Stimulated activated CD4-positive, alpha-beta T cell treated with anti-CD3 and anti-CD28 coated beads, Interleukin-4, amount 100 ng/mL, for 24 hours (primary cell): Measurements from ENCODE around the gene RBM11.
"Not testable (repeated sequence)": the region's sequence is repeated elsewhere in the genome, so short reads cannot be mapped to it uniquely, and the experiment has no call there.

Experiments
- DNase-seq: peaks from one replicate; pipeline ENCODE4 v3.0.0-alpha.2; 2020

RBM11 gene, protein sequence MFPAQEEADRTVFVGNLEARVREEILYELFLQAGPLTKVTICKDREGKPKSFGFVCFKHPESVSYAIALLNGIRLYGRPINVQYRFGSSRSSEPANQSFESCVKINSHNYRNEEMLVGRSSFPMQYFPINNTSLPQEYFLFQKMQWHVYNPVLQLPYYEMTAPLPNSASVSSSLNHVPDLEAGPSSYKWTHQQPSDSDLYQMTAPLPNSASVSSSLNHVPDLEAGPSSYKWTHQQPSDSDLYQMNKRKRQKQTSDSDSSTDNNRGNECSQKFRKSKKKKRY

DNA sequence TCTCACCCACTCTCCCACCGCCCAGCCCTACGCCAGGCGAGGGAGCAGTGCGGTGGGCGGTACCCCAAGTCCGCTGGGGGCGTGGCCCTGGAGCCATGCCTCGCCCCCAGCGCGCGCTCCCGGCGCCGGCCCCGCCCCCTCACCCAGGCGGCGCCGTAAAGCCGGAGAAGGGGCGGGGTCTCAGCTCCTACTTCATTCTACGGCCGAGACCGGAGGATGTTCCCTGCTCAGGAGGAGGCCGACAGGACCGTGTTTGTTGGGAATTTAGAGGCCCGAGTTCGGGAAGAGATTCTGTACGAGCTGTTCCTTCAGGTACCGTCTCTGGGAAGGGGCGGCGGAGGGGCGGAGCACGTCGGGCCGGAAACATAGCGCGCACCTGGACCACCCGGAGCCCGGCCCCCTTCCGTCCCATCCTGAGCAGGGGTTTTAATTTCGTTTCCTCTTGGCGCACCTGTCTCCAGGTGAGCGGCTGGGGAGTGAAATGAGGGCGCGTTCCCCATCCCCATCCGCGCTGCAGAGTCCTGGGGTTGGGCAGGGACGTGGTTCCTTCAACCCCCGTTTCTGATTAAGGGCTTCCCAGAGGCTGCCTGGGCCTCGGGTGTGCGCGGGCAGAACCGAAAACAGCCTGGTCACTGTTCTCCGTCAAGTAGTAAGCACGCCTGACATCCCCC is at the start of gene RBM11:
Gene RBM11 (plus strand): TSS at position 187 of the 671 bp plus-strand sequence. CDS start 30 bp downstream, at position 217.
- peak; percentile 76 for DNase-seq

DNA sequence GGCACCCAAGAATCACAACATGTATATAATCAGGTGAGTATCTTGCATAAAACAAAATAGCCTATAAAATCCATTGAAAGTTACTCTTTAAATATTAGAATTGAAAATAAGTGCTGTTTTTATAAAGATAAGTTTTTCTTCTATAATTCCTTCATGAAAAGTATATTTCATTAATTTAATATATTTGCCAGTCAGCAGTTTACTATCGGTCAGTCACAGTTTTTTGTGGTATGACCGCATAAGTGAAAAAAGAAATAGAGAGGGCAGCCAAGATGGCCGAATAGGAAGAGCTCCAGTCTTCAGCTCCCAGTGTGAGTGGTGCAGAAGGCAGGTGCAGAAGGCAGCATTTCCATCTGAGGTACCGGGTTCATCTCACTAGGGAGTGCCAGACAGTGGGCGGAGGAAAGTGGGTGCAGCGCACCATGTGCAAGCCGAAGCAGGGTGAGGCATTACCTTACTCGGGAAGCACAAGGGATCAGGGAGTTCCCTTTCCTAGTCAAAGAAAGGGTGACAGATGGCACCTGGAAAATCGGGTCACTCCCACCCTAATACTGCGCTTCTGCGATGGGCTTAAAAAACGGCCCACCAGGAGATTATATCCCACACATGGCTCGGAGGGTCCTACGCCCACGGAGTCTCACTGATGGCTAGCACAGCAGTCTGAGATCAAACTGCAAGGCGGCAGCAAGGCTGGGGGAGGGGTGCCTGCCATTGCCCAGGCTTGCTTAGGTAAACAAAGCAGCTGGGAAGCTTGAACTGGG is 49.3 kb upstream of the RBM11 start:
- DNase-seq, result not testable (repeated sequence)

DNA sequence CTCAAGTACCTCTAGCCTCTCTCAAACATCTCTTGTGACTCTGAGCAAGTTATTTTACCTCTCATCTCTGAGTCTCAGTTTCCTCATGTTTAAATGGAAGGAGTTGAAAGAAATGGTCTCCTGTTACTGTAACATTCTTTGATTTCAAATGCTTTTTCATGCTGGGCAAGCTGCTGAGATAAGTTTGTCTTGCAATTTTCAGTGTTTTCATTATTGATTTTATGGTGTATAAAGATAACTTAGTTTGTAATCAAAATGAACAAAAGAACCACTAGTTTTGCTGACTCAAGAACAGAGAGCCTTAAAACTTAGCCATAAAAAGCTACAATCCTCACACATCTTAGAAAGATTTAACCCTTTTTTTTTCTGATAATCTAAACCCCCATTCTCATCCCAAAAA is 9.7 kb upstream of the RBM11 start:
- no peak for DNase-seq

DNA sequence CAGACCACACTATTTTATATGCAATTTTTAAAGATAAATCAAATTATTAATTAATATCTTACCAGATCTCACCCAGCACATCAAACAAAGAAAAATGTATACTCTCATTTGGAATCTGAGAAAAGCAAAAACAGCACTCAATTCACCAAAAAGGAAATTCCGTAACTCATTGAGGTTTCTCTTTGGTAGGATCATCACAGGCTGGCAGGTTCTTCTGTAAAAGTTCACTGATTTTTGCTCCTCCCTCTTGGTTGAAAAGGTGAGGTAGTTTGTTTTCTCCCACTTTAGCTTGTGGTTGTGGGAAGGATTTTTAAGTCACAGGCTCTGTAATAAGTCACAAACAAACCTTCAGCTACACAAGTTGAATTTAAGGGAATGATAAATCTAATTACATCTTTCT is 5.2 kb upstream of the RBM11 start, which contains the start of gene LIPI:
Gene LIPI (minus strand): TSS at position 218 of the 400 bp plus-strand sequence. CDS start 110 bp downstream, at position 108.
- no peak for DNase-seq

DNA sequence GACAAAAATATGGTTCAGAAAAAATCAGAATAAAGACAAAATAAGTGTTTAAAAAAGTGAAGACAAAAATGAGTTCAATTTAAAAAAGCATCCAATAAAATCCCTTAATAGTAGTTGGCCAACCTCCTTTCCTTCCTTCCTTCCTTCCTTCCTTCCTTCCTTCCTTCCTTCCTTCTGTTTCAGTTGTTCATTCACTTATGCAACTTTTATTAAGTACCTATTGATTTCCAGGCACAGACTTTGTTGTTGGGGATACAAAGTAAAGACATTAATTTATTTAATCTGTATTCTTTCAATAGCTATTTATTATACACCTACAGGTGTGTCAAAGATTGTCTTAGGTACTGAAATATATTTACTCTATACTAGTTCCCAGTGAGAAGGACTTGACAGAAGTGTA is 2.8 kb upstream of the RBM11 start:
- no peak for DNase-seq

DNA sequence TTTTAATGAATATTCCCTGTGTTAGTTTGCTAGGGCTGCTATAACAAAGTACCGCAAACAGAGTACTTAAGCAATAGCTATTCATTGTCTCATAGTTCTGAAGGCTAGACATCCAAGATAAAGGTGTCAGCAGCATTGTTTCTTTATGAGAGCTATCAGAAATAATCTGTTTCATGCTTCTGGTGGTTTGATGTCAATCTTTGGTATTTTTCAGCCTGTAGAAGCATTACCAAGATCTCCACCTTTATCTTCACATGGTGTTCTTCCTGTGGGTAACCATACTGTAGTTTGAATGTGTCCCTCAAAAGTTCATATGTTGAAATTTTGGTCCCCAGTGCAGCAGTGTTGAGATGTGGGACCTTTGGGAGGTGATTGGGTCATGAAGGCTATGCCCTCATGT is 7.4 kb downstream of the RBM11 start:
- DNase-seq, result no peak

DNA sequence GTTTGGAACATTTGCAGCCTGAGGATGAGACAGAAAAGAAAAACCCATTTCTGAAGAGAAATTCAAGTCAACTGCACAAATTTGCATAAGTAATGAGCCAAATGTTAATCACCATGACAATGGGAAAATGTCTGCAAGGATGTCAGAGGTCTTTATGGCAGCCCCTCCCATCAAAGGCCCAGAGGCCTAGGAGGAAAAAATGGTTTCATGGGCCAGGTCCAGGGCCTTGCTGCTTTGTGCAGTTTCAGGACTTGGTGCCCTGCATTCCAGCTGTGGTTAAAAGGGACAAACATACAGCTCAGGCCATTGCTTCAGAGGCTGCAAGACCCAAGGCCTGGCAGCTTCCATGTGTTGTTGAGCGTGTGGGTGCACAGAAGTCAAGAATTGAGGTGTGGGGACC is 13.4 kb downstream of the RBM11 start:
- no peak for DNase-seq

DNA sequence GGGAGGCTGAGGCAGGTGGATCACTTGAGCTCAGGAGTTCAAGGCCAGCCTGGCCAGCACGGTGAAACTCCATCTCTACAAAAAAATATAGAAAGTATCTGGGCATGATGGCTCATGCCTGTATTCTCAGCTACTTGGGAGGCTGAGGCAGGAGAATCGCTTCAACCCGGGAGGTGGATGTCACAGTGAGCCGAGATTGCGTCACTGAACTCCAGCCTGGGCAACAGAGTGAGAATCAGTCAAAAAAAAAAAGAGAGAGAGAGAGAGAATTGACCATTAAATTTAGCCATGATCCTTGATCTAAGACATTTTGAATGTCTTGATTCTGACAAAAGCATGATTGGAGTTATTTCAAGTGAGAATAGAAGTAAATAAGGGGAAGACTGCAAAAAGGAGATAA is 19.1 kb downstream of the RBM11 start:
- DNase-seq, result no peak

DNA sequence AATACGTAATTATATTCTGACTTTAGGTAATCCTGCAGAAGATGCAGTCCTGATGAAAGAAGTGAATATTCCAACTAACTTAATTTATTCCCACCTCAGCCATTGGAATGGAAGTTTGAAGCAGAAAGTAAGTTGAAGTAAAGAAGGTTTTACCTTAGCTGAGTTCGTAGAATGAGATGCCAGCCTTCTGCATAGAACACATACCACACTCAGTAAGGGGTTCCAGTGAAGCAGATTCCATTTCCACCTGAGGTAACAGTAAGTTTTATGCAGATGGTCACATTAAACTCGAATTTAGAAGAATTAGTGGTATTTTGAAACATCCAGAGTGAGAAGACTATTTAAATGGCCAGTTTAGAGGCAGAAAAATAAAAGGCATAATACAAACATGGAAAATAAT is 20.2 kb downstream of the RBM11 start:
- no peak for DNase-seq

DNA sequence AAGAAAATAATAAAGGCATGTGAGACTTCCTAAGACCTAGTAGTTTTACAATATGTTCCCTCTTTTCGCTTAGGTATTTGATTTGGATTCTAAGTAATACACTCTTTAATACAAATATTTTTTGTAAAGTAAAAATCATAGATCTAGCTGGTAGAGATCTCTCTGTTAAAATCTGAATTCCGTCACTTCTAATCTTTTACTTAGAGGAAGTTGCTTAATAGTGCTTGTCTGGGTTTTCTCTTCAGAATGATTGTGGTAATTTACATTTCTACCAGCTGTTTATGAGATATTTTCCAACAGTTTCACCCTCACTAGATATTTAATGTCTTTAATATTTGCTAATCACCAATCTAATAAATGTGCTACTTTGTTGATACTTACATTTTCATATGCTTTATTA is 23.3 kb downstream of the RBM11 start:
- DNase-seq, result no peak

DNA sequence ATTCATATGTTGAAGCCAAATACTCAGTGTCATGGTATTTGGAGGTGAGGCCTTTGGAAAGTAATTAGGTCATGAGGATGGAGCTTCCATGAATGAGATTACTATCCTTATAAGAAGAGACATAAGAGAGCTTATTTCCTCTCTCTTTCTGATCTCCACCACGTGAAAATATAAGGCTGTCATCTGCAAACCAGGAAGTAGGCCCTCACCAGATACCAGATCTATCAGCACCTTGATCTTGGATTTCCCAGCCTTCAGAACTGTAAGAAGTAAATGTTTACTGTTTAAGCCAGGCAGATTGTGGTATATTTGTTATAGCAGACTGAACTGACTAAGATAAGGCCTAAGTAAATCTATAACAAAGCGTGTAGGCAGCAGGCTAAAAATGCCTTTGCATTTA is 25.3 kb downstream of the RBM11 start:
- DNase-seq, result no peak

DNA sequence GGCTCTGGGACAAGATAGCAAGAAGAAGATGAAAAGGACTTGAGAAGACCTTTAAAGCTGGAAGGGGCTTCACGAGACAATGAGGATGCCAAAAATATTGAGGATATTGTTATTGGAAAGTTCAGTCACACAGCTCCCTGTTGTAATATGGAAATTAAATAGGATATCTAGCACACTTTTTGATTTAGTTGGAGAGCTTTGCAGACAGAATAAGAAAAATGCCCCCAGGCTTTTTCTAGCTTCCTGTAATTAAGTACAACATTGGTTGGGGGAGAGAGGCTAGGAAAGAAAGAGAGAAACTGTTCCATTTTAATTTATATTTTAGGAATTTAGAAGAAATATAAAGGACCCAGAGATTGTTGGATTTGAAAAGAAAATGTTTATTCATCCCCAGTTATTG is 27.5 kb downstream of the RBM11 start:
- DNase-seq, result no peak

DNA sequence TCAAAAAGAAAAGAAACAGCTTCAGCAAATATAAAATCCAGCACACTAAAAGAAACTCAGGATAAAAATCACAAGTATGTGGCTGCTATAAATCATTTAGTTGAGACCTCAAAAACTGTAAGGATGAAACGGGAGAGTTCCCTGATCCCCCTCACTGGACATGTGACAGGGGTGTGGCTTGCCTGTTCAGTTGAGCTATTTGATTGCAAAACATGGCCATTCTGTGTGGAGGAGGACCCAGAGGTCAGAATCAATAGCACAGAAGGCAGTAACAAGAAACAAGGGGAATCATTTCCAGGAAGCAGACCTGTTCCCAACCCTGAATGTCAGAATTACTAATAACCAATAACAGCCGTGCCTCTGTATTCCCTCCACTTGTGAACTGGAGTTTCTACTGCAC is 27.9 kb downstream of the RBM11 start:
- no peak for DNase-seq

DNA sequence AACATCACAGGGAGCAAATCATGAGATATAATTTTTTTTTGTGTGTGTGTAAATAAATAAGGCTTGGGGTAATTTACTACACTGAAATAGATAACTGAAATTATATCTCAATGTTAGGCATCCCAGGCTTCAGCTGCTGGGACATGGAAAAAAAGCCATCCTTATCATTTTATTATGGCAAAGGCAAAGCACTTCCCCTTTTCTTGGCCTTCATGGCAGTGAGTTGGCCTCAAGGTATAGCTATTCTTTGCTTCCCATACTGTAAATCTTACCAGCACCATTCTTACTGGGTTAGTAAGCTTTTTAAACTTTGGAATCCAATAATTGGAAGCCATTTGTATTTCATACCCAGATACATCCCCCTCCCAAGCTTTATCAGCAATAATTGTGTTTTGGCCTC is 29.0 kb downstream of the RBM11 start:
- no peak for DNase-seq

DNA sequence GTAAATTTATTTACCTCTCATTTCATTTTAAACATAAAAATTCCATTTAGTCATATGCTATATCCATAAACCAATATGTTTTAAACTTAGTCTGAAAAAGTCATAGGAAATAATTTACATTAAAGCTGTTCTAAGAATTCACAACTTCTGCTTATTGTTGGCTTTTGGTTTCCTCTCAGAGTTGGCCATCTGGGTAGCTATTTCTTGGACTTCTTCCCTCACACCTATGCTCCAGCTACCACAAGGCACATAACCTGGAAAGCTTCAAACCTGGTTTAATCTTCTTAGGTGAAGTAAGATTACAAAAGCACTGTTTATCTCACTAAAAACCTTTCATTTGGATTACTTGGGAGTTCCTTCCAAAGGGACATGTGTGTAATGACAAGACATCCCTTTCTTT is 29.8 kb downstream of the RBM11 start:
- DNase-seq, result no peak

DNA sequence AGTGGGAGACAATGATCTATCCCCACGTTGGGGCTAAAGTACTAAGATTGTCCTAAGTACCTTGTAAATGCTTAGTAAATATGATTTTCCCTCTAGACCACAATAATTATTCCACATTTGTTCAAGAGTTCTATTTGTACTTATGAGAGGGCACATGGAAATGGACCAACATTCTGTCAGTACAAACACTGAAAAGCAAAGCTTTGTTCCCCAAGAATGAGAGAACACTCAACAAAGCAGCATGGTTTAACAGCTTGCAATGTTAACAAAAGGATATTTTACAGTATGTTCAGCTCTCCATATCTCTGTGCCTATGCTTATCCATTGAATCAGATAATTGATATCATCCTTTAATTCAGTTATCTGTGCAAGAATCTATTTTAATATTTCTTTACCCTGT is 35.4 kb downstream of the RBM11 start:
- no peak for DNase-seq

DNA sequence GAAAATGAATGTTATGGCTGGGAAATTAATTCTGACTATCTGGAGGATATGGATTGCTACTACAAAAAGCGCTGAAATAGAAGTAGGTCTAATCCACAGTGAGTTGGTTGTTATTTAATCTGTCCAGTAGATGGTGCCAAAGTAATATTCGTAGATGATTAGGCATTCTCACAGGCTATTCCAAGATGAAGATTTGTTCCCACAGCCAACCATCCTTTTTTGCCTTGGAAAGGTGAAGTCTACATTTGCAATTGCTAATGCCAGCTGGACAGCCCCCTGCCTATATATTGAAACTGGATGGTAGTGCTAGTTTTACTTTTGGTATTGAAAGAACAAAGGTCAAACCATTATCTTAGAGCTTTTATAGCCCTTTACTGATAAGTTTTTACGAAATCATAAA is 43.8 kb downstream of the RBM11 start:
- DNase-seq, result no peak

DNA sequence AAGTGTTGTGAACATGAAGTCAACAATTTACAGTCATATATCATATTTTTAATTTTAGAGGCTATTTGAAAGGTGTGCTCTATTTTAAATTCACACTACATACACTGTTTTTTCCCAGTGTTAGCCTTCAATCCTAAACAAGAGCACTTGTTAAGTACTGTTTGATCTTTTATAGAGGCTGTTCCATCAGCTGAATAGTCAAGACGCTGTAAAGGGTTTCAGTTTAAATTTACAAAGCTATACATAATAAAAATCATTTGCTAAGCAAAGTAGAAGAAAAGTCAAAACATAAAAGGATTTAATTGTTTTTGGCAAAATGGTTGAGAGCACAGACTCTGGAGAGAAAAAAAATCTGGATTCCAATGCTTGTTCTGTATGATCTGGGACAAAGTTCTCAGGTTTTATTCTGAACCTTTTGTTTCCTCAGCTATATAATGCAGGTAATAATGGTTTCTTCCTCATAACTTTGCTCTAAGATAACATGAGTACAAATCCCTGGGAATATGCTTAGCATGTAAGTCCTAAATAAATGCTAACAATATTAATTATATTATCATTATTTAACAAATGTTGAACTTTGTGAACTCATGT is 44.3 kb downstream of the RBM11 start:
- no peak for DNase-seq

DNA sequence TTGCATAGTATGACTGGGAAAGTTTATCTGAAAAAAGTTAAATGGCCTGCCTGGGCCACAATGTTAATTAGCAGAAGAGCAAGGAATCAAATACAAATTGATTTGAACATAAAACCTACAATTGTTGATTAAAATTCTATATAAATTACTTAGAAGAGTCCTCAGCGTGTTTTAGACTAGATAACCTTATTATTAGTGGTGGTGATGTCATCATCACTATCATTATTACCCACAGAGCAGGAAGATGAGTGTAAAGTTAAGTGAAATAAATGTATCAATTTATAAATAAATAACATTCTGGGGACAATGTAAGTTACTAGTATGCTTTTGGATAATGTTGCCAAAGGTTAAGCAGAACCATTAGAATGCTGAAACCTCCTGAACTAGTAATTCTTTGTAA is 46.1 kb downstream of the RBM11 start:
- DNase-seq, result no peak

DNA sequence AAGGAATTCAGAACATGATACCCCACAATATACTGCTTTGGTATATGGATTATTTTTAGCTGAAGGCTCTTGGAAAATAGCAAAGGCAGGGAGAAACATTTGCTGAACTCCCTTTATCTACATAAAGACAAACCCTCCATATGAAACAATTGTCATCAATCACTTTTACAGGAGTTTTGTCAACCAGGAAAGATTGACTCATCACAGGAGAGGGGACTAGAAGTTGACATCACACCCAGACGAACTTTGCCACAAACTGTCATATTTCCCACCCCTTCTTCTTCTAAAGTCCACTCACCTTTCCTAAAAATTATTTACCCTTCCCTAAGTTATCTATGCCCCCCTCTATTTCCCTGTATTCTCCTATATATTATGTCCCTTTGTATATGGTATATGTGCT is 47.9 kb downstream of the RBM11 start:
- no peak for DNase-seq

DNA sequence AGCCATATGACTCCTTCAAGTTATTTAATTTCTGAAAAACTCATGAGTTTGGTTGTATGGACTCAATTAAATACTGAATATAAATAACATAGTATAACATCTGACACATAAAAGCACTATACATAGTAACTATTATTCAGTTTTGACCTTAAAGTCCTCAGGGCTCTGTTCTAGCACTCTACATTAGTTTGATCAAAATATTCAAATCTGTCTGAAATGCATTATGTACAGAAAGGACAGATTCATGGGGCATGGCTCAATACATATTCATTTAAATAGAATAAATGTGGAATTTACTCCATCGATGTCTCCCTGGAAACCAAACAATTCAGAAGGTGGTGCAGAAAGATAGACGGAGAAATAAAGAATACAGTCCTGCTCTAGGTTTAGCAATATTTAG is 49.1 kb downstream of the RBM11 start:
- DNase-seq, result no peak

DNA sequence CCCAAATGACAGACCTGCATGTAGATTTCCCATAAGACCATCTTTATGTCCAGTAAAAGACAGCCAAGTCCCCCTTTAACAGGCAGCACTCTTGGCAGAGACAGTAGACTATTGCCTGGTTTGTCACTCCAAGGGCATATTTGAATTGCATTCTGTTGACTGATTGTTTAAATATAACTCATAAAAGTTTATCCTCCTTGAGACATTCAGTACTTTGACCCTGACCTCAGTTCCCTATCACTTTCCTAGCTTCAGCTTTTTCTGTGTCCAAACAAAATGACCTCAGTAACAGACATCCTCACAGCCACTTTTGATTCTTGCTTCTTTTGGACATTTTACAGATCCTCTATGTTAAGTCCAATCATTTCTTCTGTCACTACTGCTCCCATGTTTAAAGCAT is 51.1 kb downstream of the RBM11 start:
- DNase-seq, result no peak

DNA sequence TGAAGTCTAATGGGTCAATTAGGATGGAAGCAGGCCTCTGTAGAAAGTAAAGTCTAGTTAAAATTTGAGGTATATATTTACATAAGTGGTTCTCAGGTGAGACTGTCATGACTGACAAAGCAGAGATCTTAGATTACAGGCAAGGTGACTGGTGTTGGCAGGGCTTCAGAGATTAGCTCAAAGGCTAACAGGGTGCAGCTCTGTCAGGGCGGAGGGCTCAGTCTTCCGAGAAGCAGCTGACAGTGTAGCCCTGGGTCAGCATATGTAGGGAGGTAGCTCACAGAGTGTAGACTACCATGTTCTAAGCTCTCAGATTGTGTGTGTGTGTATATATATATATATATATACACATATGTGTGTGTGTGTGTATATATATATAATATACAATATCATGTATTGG is 54.7 kb downstream of the RBM11 start:
- DNase-seq, result no peak

DNA sequence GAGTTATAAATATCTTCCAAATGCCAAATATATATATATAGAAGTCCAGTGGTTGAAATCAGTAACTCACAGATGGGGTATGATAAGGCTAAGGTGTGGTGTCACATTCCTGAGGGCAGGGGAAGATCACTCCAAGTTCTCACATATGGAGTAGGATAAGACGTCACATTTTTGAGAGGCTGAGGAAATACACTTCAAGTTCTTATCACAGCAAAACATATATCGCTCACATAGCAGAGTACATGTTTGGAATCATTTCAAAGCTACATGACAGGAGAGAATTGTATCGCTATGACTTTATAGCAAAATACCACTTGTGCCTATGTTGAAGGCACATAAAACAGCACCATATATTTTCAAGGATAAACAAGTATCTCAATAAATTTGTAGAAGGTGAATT is 55.1 kb downstream of the RBM11 start:
- no peak for DNase-seq
